Ascending aorta (tissue), 2 donors: Measurements from ENCODE around the gene TEX29. TPM values are rescaled to one million over a fixed set of nuclear protein-coding genes. Genes with fewer than 3 reads are reported as not detected.

ENCODE experiments used
- DNase-seq, 2 donors: peaks; one replicate each; pipeline ENCODE4 v3.0.0-alpha.2; 2019; ENCODE audit warnings: low spot score in 2 of 2
- H3K27ac ChIP-seq, 2 donors: fragments of 200-600 bp; sonication (generic); one replicate each; pipeline ENCODE4 v1.5.1; 2016 to 2017; ENCODE audit warnings: mild to moderate bottlenecking in 1 of 2
- H3K27me3 ChIP-seq: fragments of 200-600 bp; sonication (generic); one replicate; pipeline ENCODE4 v1.5.1; 2017
- H3K36me3 ChIP-seq, 2 donors: fragments of 200-600 bp; sonication (generic); one replicate each; pipeline ENCODE4 v1.5.1; 2016
- H3K4me1 ChIP-seq, 2 donors: fragments of 200-600 bp; sonication (generic); one replicate each; pipeline ENCODE4 v1.5.1; 2016 to 2017; ENCODE audit warnings: mild to moderate bottlenecking in 1 of 2
- H3K4me3 ChIP-seq, 2 donors: fragments of 200-600 bp; sonication (generic); one replicate each; pipeline ENCODE4 v1.5.1; 2016 to 2017; ENCODE audit warnings: mild to moderate bottlenecking in 1 of 2
- H3K9me3 ChIP-seq, 2 donors: fragments of 200-600 bp; sonication (generic); one replicate each; pipeline ENCODE4 v1.5.1; 2016
- CTCF ChIP-seq, 3 experiments: fragments of 200-600 bp in 2 of 3; fragments of 450-650 bp in 1 of 3; sonication (generic) in 2 of 3; IDR thresholded peaks; one replicate each; pipeline ENCODE4 v1.5.1; 2016 to 2019; ENCODE audit warnings: antibody characterized with exemption in 3 of 3, mild to moderate bottlenecking in 1 of 3, moderate library complexity in 1 of 3
- intact Hi-C: fragments of 100-400 bp; cut with DNase I; formaldehyde crosslinking; loops from one replicate; pipeline ENCODE4 v1.15.1; 2023
- total RNA-seq: library from RNA; depleted of rRNA; stranded (reverse); fragments of >200 nt; gene quantifications from one replicate; pipeline ENCODE4 v1.1.0, GENCODE V29; 2016

The TEX29 gene
- total RNA-seq, 1 donor from 2014 or later: not detected

GRCh38 chr13:111393221-111393790 lies 72.9 kb downstream of the TEX29 start:
- DNase-seq: no peak
- Histone ChIP-seq H3K4me3 (no peak overlapping the region), H3K27me3 (no peaks in the 10 kb centered on the region), H3K27ac (no peak overlapping the region), H3K36me3 (no peaks in the 10 kb centered on the region), H3K9me3 (no peaks in the 10 kb centered on the region), H3K4me1 (no peaks in the 10 kb centered on the region)
- intact Hi-C loops: no loop called here
- TF ChIP-seq CTCF (IDR thresholded peaks at IDR 0.05): no peak

Other genes with a start within 250 kb of the TEX29 start
- 32.2 TPM for gene ARHGEF7, start 205.3 kb upstream of the TEX29 start, total RNA-seq